K562 (cell line): ENCODE results near the gene RREB1. TPM values are rescaled to one million over a fixed set of nuclear protein-coding genes. Genes with fewer than 3 reads are reported as not detected.

ENCODE experiments used
- ATAC-seq: fragments of 200-7000 bp; cut with Tn5 transposase; 3 replicates; pipeline ENCODE4 v1.9.1; 2020; ENCODE audit warnings: moderate library complexity
- BruUV-seq: library from RNA; stranded (reverse); fragments of 400-500 nt; replicated peaks from 2 replicates; lab custom pipeline; 2021; lab: Mats Ljungman, UMichigan
- CTCF ChIA-PET: fragments of 300-600 bp; formaldehyde crosslinking; extraction: SDS; loops from one replicate; lab custom pipeline; 2021; ENCODE audit warnings: low intra/inter-chr PET ratio; lab: Yijun Ruan, JAX
- POLR2A ChIA-PET: fragments of 300-600, 350-650 bp; sonication (Branson Sonifier 250); formaldehyde crosslinking; extraction: SDS; loops from one replicate; lab custom pipeline; 2021; ENCODE audit warnings: antibody characterized with exemption, inconsistent platforms; lab: Yijun Ruan, JAX
- DNase-seq, 4 experiments: peaks; one replicate each; pipeline versions ENCODE4 v3.0.0 to v3.0.0-alpha.2; 2011 to 2018; ENCODE audit warnings: low spot score in 3 of 4, mixed read lengths in 3 of 4; ENCODE audit errors: extremely low read depth in 1 of 4
- FAIRE-seq: peaks from 2 replicates; lab custom pipeline; 2011; peaks lifted over from hg19 to GRCh38; lab: Jason Lieb, UNC
- H2AFZ ChIP-seq: 2 replicates; pipeline ENCODE4 v1.6.0; 2011; ENCODE audit warnings: low read depth, low read length, control low read depth, inconsistent platforms
- H3K27ac ChIP-seq: fragments of 200-600 bp; 3 replicates; pipeline ENCODE4 v1.8.0; 2011; ENCODE audit warnings: low read depth, mild to moderate bottlenecking, control low read depth, inconsistent platforms, low read length, moderate library complexity, mixed read lengths; ENCODE audit errors: extremely low read depth
- H3K27me3 ChIP-seq, 2 experiments: fragments of 300-600 bp in 1 of 2; 2 replicates in 1 of 2; 3 replicates in 1 of 2; pipeline versions ENCODE4 v1.6.0 to v1.8.0; 2011; ENCODE audit warnings: inconsistent platforms in 2 of 2, low read length in 2 of 2, mild to moderate bottlenecking in 1 of 2, mixed read lengths in 1 of 2, moderate library complexity in 1 of 2; ENCODE audit not compliant: control insufficient read depth in 2 of 2, insufficient read depth in 2 of 2
- H3K36me3 ChIP-seq: fragments of 300-600 bp; 3 replicates; pipeline ENCODE4 v1.8.0; 2011; ENCODE audit warnings: mild to moderate bottlenecking, low read length, inconsistent platforms; ENCODE audit not compliant: control insufficient read depth, insufficient read depth
- H3K4me1 ChIP-seq, 2 experiments: fragments of 200-600 bp in 1 of 2; replicated peaks in 1 of 2; 2 replicates in 1 of 2; 3 replicates in 1 of 2; pipeline versions ENCODE4 v1.5.1 to v1.8.0; 2011; ENCODE audit warnings: inconsistent platforms in 2 of 2, low read length in 2 of 2, mild to moderate bottlenecking in 1 of 2, mixed read lengths in 1 of 2, moderate library complexity in 1 of 2; ENCODE audit not compliant: control insufficient read depth in 2 of 2, insufficient read depth in 2 of 2
- H3K4me2 ChIP-seq: 2 replicates; pipeline ENCODE4 v1.6.1; 2011; ENCODE audit warnings: low read length, control low read depth, inconsistent platforms, mixed read lengths; ENCODE audit not compliant: insufficient read depth
- H3K4me3 ChIP-seq: fragments of 200-600 bp; sonication (generic), shearing (Covaris generic); 2 replicates; pipeline ENCODE4 v1.5.1; 2016; ENCODE audit warnings: control low read depth, inconsistent platforms
- H3K79me2 ChIP-seq: fragments of 200-600 bp; 3 replicates; pipeline ENCODE4 v1.8.0; 2011; ENCODE audit warnings: low read length, inconsistent platforms; ENCODE audit not compliant: control insufficient read depth, insufficient read depth
- H3K9ac ChIP-seq, 2 experiments: 2 replicates each; pipeline versions ENCODE4 v1.6.0 to v1.6.1; 2011; ENCODE audit warnings: low read depth in 2 of 2, low read length in 2 of 2, control low read depth in 1 of 2, inconsistent platforms in 1 of 2, mild to moderate bottlenecking in 1 of 2, mixed read lengths in 1 of 2; ENCODE audit not compliant: insufficient read depth in 1 of 2
- H3K9me1 ChIP-seq: one replicate; pipeline ENCODE4 v1.6.0; 2011; ENCODE audit warnings: inconsistent platforms, mild to moderate bottlenecking, low read length, moderate library complexity; ENCODE audit not compliant: control insufficient read depth, insufficient read depth
- H3K9me3 ChIP-seq: replicated peaks from 2 replicates; pipeline ENCODE4 v1.5.1; 2011; ENCODE audit warnings: low read depth, low read length, inconsistent platforms; ENCODE audit not compliant: control insufficient read depth, insufficient read depth
- H4K20me1 ChIP-seq: replicated peaks from 2 replicates; pipeline ENCODE4 v1.6.1; 2011; ENCODE audit warnings: low read length, inconsistent platforms, mixed read lengths; ENCODE audit not compliant: control insufficient read depth, insufficient read depth
- CHCHD3 ChIP-seq: fragments of 250-450 bp; sonication (Bioruptor Pico); IDR thresholded peaks from 2 replicates; pipeline ENCODE4 v2.1.2; 2022; ENCODE audit warnings: mild to moderate bottlenecking
- CXXC5 ChIP-seq: fragments of 250-450 bp; sonication (Bioruptor Pico); IDR thresholded peaks from 2 replicates; pipeline ENCODE4 v1.8.0; 2022; ENCODE audit warnings: inconsistent platforms, mild to moderate bottlenecking, moderate library complexity
- DNMT1 ChIP-seq: fragments of 450-650 bp; IDR thresholded peaks from 2 replicates; pipeline ENCODE4 v1.6.1; 2016; ENCODE audit warnings: antibody characterized with exemption, mild to moderate bottlenecking
- FOSL1 ChIP-seq: fragments of 200-800 bp; sonication (Bioruptor generic); conservative IDR thresholded peaks from 2 replicates; pipeline ENCODE4 v1.6.1; 2016; ENCODE audit warnings: missing genetic modification characterization, missing compliant biosample characterization
- HEY1 ChIP-seq: fragments of 250-450 bp; sonication (Bioruptor Pico); IDR thresholded peaks from 2 replicates; pipeline ENCODE4 v1.5.0; 2020; ENCODE audit warnings: mild to moderate bottlenecking, moderate library complexity, borderline replicate concordance
- JUND ChIP-seq, 2 experiments: IDR thresholded peaks; 2 replicates in 1 of 2; 3 replicates in 1 of 2; pipeline ENCODE4 v1.6.1; 2011; ENCODE audit warnings: borderline replicate concordance in 2 of 2, low read depth in 2 of 2, low read length in 2 of 2, improper control_type of control experiment in 1 of 2, missing biosample characterization in 1 of 2, missing genetic modification characterization in 1 of 2, missing genetic modification reagents in 1 of 2
- KLF13 ChIP-seq: fragments of 450-650 bp; IDR thresholded peaks from 2 replicates; pipeline ENCODE4 v1.6.1; 2016; ENCODE audit warnings: missing genetic modification characterization, low read depth, mild to moderate bottlenecking, missing compliant biosample characterization, moderate library complexity, borderline replicate concordance
- LARP7 ChIP-seq: fragments of 450-650 bp; IDR thresholded peaks from 2 replicates; pipeline ENCODE4 v1.6.1; 2016
- MAFG ChIP-seq: fragments of 450-650 bp; conservative IDR thresholded peaks from 2 replicates; pipeline ENCODE4 v1.6.1; 2016; ENCODE audit warnings: missing genetic modification characterization, missing compliant biosample characterization
- NCOR1 ChIP-seq: fragments of 450-650 bp; IDR thresholded peaks from 2 replicates; pipeline ENCODE4 v1.6.1; 2016; ENCODE audit warnings: mild to moderate bottlenecking, moderate library complexity
- NFE2 ChIP-seq: IDR thresholded peaks from 2 replicates; pipeline ENCODE4 v1.6.1; 2014; ENCODE audit warnings: antibody characterized with exemption, low read depth
- NFIC ChIP-seq: fragments of 450-650 bp; IDR thresholded peaks from 2 replicates; pipeline ENCODE4 v1.6.1; 2017; ENCODE audit warnings: mild to moderate bottlenecking, inconsistent platforms
- SAFB2 ChIP-seq: fragments of 200-400 bp; formaldehyde crosslinking; IDR thresholded peaks from 2 replicates; pipeline ENCODE4 v1.6.1; 2018; ENCODE audit warnings: borderline replicate concordance, low read length, low read depth, moderate library complexity; ENCODE audit not compliant: severe bottlenecking
- TEAD4 ChIP-seq, 2 experiments: sonication (generic) in 1 of 2; formaldehyde crosslinking in 1 of 2; IDR thresholded peaks; 2 replicates each; pipeline versions ENCODE4 v1.6.1 to v1.8.0; 2012 to 2022; ENCODE audit warnings: borderline replicate concordance in 1 of 2, inconsistent platforms in 1 of 2, low read length in 1 of 2, mild to moderate bottlenecking in 1 of 2, missing genetic modification reagents in 1 of 2
- ZNF12 ChIP-seq: sonication (generic); formaldehyde crosslinking; IDR thresholded peaks from 2 replicates; pipeline ENCODE4 v1.4.0; 2020; ENCODE audit warnings: mild to moderate bottlenecking, missing genetic modification reagents
- ZNF253 ChIP-seq: fragments of 250-450 bp; sonication (Bioruptor Pico); conservative IDR thresholded peaks from 2 replicates; pipeline ENCODE4 v1.6.1; 2021; ENCODE audit warnings: mild to moderate bottlenecking
- ZNF408 ChIP-seq: fragments of 250-450 bp; sonication (Bioruptor Pico); IDR thresholded peaks from 2 replicates; pipeline ENCODE4 v1.4.0; 2020; ENCODE audit warnings: low read depth, mild to moderate bottlenecking, moderate library complexity
- ZNF717 ChIP-seq: fragments of 250-450 bp; sonication (Bioruptor Pico); IDR thresholded peaks from 2 replicates; pipeline ENCODE4 v1.5.0; 2021
- WGBS: fragments of 100-300 bp; shearing (Covaris generic); methylation state at CpG from one replicate; pipeline ENCODE4 v1.1.6; 2016; ENCODE audit warnings: low coverage, mixed read lengths; ENCODE audit not compliant: insufficient coverage; ENCODE audit errors: missing lambda C conversion rate; 5-methylcytosine and 5-hydroxymethylcytosine counted together
- in situ Hi-C: fragments of 300-500 bp; cut with MboI; formaldehyde crosslinking; loops from 4 replicates; pipeline ENCODE4 v1.15.0; 2018; ENCODE audit warnings: inconsistent platforms, mixed read lengths
- intact Hi-C: fragments of 100-400 bp; cut with micrococcal nuclease; formaldehyde crosslinking; loops from 2 replicates; pipeline ENCODE4 v1.14.2; 2022
- polyA plus RNA-seq, 8 experiments: library from polyadenylated mRNA; depleted of rRNA in 4 of 8; stranded (reverse) in 5 of 8; unstranded in 3 of 8; fragments of >200 nt; fragmentation: Nextera tagmentation in 2 of 8; fragmentation: Illumina TruSeq in 1 of 8; extraction: Ambion mirVana in 2 of 8; extraction: Trizol in 1 of 8; gene quantifications; 2 replicates each; pipeline versions ENCODE4 v1.2.1 to v1.2.3, GENCODE V29; 2011 to 2014; ENCODE audit warnings: inconsistent platforms in 1 of 8, missing spikeins in 1 of 8
- total RNA-seq, 7 experiments: library from RNA; depleted of rRNA in 6 of 7; stranded (reverse); fragments of >200 nt in 6 of 7; fragmentation: Illumina TruSeq in 2 of 7; extraction: Trizol in 2 of 7; gene quantifications; 2 replicates each; pipeline versions ENCODE4 v1.2.1 to v1.2.3, GENCODE V29; 2011 to 2021; ENCODE audit warnings: low replicate concordance in 1 of 7
- TF ChIP-seq, protein P1 (sequence below): fragments of 450-650 bp; formaldehyde crosslinking; IDR thresholded peaks from 2 replicates; pipeline ENCODE4 v1.4.0; 2020; ENCODE audit warnings: mild to moderate bottlenecking, mixed read lengths

The RREB1 gene
- total and polyA plus RNA-seq, 9 of the 15 experiments (the other 6 are each of a cell fraction or from before 2014, with no cell fraction given) = 3.3 to 64.2 (median 19.3) TPM

DNA sequence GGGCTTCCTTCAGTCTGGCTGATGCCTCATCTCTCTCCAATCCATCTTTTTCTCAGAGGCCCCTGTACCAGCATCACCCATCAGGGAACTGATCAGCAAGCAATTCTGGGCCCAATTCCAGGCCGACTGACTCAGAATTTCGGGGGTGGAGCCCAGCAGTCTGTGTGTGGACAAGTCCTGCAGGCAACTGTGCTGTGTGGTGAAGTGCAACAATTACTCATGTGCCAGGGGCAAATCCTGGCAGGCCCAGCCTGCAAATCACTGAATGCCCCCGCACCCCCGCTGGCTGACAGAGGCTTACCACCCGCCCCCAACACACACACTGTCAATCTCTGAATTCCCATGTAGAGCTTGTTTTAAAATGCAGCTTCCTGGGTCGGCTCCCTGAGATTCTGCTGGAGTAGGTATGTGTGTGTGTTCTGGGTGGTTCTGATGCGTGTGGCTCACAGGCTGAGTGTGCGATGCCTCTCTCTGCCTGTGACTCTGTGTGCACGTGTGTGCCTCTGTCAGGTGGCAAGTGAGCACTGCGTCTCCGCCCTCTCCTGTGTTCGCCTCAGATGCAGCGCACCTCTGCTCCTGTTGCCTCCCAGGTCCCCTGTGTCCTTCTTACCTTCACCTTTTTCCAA lies 159.8 kb downstream of the RREB1 start:
- Histone ChIP-seq H3K4me3 (no peak overlapping the region), H3K9me3 (no peaks in the 10 kb centered on the region; the same call in 1 of the 2 replicates), H3K27me3 (peaks cover 42 to 62% of the 10 kb centered on the region in 2 experiments; a peak in 4 of 5 replicates), H2AFZ (no peak overlapping the region), H3K27ac (no peak overlapping the region), H3K79me2 (no peaks in the 10 kb centered on the region), H3K36me3 (no peaks in the 10 kb centered on the region), H3K9ac (no peak overlapping the region), H3K4me2 (no peak overlapping the region), H3K9me1 (no peaks in the 10 kb centered on the region), H4K20me1 (no peaks in the 10 kb centered on the region), H3K4me1 (peaks cover 0 to 13% of the 10 kb centered on the region in 2 experiments; a peak in 2 of 5 replicates)
- in situ Hi-C loops = no loop called here
- FAIRE-seq (peak; percentile 26), DNase-seq (peak in 3 of 4 experiments; percentile 34 to 73 (median 71)), ATAC-seq (peak; percentile 38; the same call in 2 of the 3 replicates)
- intact Hi-C loops = no loop called here
- ChIA-PET CTCF (no interaction called here), POLR2A (interaction anchor here (1.0 kb wide), 1 partner anchor 12 kb away, joined by 3 read pairs; no protein-coding TSS in a partner anchor)
- 17% methylated on average over 13 of the region's 13 CpGs for WGBS
- no peak for TF ChIP-seq ZNF408 (CRISPR knock-in tag)
- no peak for TF ChIP-seq JUND (IDR thresholded peaks at IDR 0.05; ENCODE audit: borderline replicate concordance, low read depth, low read length)
- TF ChIP-seq JUND (tag; IDR thresholded peaks at IDR 0.05; ENCODE audit: borderline replicate concordance, low read depth, low read length) = peak; percentile 12; the same call in 1 of the 3 replicates
- peak; percentile 48; the same call in 1 of the 2 replicates for TF ChIP-seq NFE2
- TF ChIP-seq, protein P1, sequence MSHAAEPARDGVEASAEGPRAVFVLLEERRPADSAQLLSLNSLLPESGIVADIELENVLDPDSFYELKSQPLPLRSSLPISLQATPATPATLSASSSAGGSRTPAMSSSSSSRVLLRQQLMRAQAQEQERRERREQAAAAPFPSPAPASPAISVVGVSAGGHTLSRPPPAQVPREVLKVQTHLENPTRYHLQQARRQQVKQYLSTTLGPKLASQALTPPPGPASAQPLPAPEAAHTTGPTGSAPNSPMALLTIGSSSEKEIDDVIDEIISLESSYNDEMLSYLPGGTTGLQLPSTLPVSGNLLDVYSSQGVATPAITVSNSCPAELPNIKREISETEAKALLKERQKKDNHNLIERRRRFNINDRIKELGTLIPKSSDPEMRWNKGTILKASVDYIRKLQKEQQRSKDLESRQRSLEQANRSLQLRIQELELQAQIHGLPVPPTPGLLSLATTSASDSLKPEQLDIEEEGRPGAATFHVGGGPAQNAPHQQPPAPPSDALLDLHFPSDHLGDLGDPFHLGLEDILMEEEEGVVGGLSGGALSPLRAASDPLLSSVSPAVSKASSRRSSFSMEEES (CRISPR knock-in tag) = no peak
- TF ChIP-seq NFIC = peak; percentile 58; the same call in 1 of the 2 replicates
- TF ChIP-seq KLF13 = no peak
- TF ChIP-seq FOSL1 = peak; percentile 46; the same call in 1 of the 2 replicates
- TF ChIP-seq HEY1 = no peak
- TF ChIP-seq TEAD4 (IDR thresholded peaks at IDR 0.05; ENCODE audit: low read length) = no peak
- no peak for TF ChIP-seq TEAD4 (CRISPR knock-in tag; IDR thresholded peaks at IDR 0.05; ENCODE audit: borderline replicate concordance)
- TF ChIP-seq ZNF12 (CRISPR knock-in tag) = no peak
- TF ChIP-seq CXXC5 (CRISPR knock-in tag) = no peak
- no peak for TF ChIP-seq ZNF717 (CRISPR knock-in tag)
- no peak for TF ChIP-seq CHCHD3 (CRISPR knock-in tag)
- TF ChIP-seq SAFB2 = no peak
- TF ChIP-seq ZNF253 (CRISPR knock-in tag) = no peak
- no peak for TF ChIP-seq NCOR1
- TF ChIP-seq MAFG (tag) = no peak
- TF ChIP-seq LARP7 = no peak
- no peak for TF ChIP-seq DNMT1
- BruUV-seq = no TSS peak
